Lower leg skin (tissue), 3 donors: ENCODE results near the gene SLC22A14.

Source experiments
- CTCF ChIP-seq, 3 donors: fragments of 450-650 bp; IDR thresholded peaks; one replicate each; pipeline ENCODE4 v1.5.1; 2016; ENCODE audit warnings: antibody characterized with exemption in 3 of 3, mild to moderate bottlenecking in 3 of 3, moderate library complexity in 2 of 3
- POLR2A ChIP-seq, 2 donors: fragments of 450-650 bp; IDR thresholded peaks; one replicate each; pipeline ENCODE4 v1.6.1; 2016 to 2017; ENCODE audit warnings: antibody characterized with exemption in 2 of 2, mild to moderate bottlenecking in 1 of 2, moderate library complexity in 1 of 2

- TF ChIP-seq CTCF (IDR thresholded peaks at IDR 0.05) (no peak), POLR2A (IDR thresholded peaks at IDR 0.05) (no peak)
Measured at GRCh38 chr3:38360345-38360744, 78.3 kb downstream of the SLC22A14 start.
